Endothelial cell of umbilical vein (primary cell): Measurements from ENCODE around the gene INPP5A.

Experiments used
- CTCF ChIP-seq, 2 donors: IDR thresholded peaks; 1 replicate in 1 of 2; 2 replicates in 1 of 2; pipeline ENCODE4 v1.5.1; 2011; ENCODE audit warnings: low read length in 2 of 2, mild to moderate bottlenecking in 2 of 2, moderate library complexity in 2 of 2, control low read depth in 1 of 2, inconsistent platforms in 1 of 2, low read depth in 1 of 2; ENCODE audit not compliant: insufficient read depth in 1 of 2; ENCODE audit errors: extremely low read depth in 1 of 2
- EZH2 ChIP-seq: IDR thresholded peaks from 2 replicates; pipeline ENCODE4 v1.6.1; 2012; ENCODE audit warnings: borderline replicate concordance, low read depth, mild to moderate bottlenecking, moderate library complexity, low read length, inconsistent platforms; ENCODE audit not compliant: severe bottlenecking
- MYC ChIP-seq: IDR thresholded peaks from one replicate; pipeline ENCODE4 v1.6.1; 2011; ENCODE audit warnings: mild to moderate bottlenecking, low read depth, low read length
- POLR2A ChIP-seq: IDR thresholded peaks from 2 replicates; pipeline ENCODE4 v1.6.1; 2012; ENCODE audit warnings: low read depth, mild to moderate bottlenecking, control low read depth, low read length
- POLR2AphosphoS5 ChIP-seq: IDR thresholded peaks from 2 replicates; pipeline ENCODE4 v1.6.1; 2012; ENCODE audit warnings: low read depth, mild to moderate bottlenecking, control low read depth, low read length, moderate library complexity; ENCODE audit not compliant: insufficient read depth

GRCh38 chr10:132601567-132601966 lies 64.0 kb downstream of the INPP5A start:
- TF ChIP-seq EZH2 (no peak), POLR2AphosphoS5 (no peak), CTCF (IDR thresholded peaks at IDR 0.05; ENCODE audit: extremely low read depth in 1 of 2, insufficient read depth in 1 of 2, low read depth in 1 of 2, low read length in 2 of 2) (no peak), POLR2A (no peak), MYC (no peak)
